Aorta (tissue), 5 donors: Measurements from ENCODE around the gene SETDB1. TPM values are rescaled to one million over a fixed set of nuclear protein-coding genes. Genes with fewer than 3 reads are reported as not detected.
A peak's percentile ranks its signal among the peaks of the same experiment; 100 is the strongest.

Experiments used
- ATAC-seq: fragments of 200-7000 bp; cut with Tn5 transposase; one replicate; pipeline ENCODE4 v1.9.1; 2022; ENCODE audit warnings: moderate library complexity; ENCODE audit not compliant: low FRiP score
- DNase-seq, 2 donors: peaks; one replicate each; pipeline ENCODE4 v3.0.0-alpha.2; 2020
- H3K27ac ChIP-seq, 2 donors: one replicate each; pipeline ENCODE4 v1.5.1; 2013; ENCODE audit warnings: low read length in 2 of 2, mild to moderate bottlenecking in 2 of 2, moderate library complexity in 2 of 2, control low read depth in 1 of 2, inconsistent platforms in 1 of 2, low read depth in 1 of 2
- H3K27me3 ChIP-seq, 2 donors: one replicate each; pipeline ENCODE4 v1.6.1; 2013; ENCODE audit warnings: control low read depth in 1 of 2, low read length in 1 of 2, mild to moderate bottlenecking in 1 of 2, moderate library complexity in 1 of 2; ENCODE audit not compliant: insufficient read depth in 2 of 2, control insufficient read depth in 1 of 2
- H3K36me3 ChIP-seq, 2 donors: one replicate each; pipeline ENCODE4 v1.6.1; 2013; ENCODE audit warnings: control low read depth in 1 of 2, low read length in 1 of 2, mild to moderate bottlenecking in 1 of 2; ENCODE audit not compliant: insufficient read depth in 2 of 2, control insufficient read depth in 1 of 2
- H3K4me1 ChIP-seq, 2 donors: one replicate each; pipeline ENCODE4 v1.6.1; 2013; ENCODE audit warnings: low read length in 2 of 2, control low read depth in 1 of 2, mild to moderate bottlenecking in 1 of 2, moderate library complexity in 1 of 2; ENCODE audit not compliant: insufficient read depth in 2 of 2, control insufficient read depth in 1 of 2
- H3K4me3 ChIP-seq, 2 donors: one replicate each; pipeline ENCODE4 v1.5.1; 2013; ENCODE audit warnings: low read length in 2 of 2, control low read depth in 1 of 2, mild to moderate bottlenecking in 1 of 2
- H3K9me3 ChIP-seq: one replicate; pipeline ENCODE4 v1.6.1; 2013; ENCODE audit warnings: mild to moderate bottlenecking, low read length; ENCODE audit not compliant: control insufficient read depth
- WGBS, 2 donors: extraction: QIAGEN DNeasy Blood & Tissue Kit; methylation state at CpG; one replicate each; pipeline ENCODE4 v1.1.7; 2013; 5-methylcytosine and 5-hydroxymethylcytosine counted together
- intact Hi-C, 2 donors: fragments of 100-400 bp; cut with DNase I; formaldehyde crosslinking; loops; one replicate each; pipeline versions ENCODE4 v1.14.2 to v1.15.0; 2022
- polyA plus RNA-seq, 2 donors: library from polyadenylated mRNA; stranded (reverse); fragments of 200-250 nt; gene quantifications; one replicate each; pipeline ENCODE4 v1.2.3, GENCODE V29; 2013
- total RNA-seq, 2 donors: library from RNA; stranded (reverse); fragmentation: NEBNext Ultra II Directional; extraction: Animal tissue kit (Norgen Biotek cat#: 25700); gene quantifications; one replicate each; pipeline ENCODE4 v1.2.1, GENCODE V29; 2021
- donor health status: healthy with polysubstance abuse.
- donor health status: Bipolar disorder and iron deficiency.
- donor health status: DM: no; HTN: no; CAD: no.
- donor health status: DM: no; HTN: no; CAD: no.
- donor health status: DM: yes; HTN: yes; CAD: no.

SETDB1 gene
- total and polyA plus RNA-seq, 4 donors = 14.9 to 56.2 (median 30.5) TPM

GRCh38 chr1:151012684-151013471 is 86.7 kb downstream of the SETDB1 start:
- no peak overlapping the region for H3K4me3 ChIP-seq
- H3K9me3 ChIP-seq = no peaks in the 10 kb centered on the region
- intact Hi-C loops = no loop called here
- H3K27ac ChIP-seq = no peak overlapping the region
- H3K4me1 ChIP-seq = peaks cover 0 to 2% of the 10 kb centered on the region in 2 donors
- 83 to 84% methylated on average over 14 of the region's 14 CpGs for WGBS, 2 donors
- no peaks in the 10 kb centered on the region for H3K27me3 ChIP-seq
- DNase-seq = no peak
- no peak for ATAC-seq
- no peaks in the 10 kb centered on the region for H3K36me3 ChIP-seq

GRCh38 chr1:151013518-151013917 is 87.4 kb downstream of the SETDB1 start:
- Histone ChIP-seq H3K4me3 (no peak overlapping the region), H3K27me3 (no peaks in the 10 kb centered on the region), H3K27ac (no peak overlapping the region), H3K36me3 (no peaks in the 10 kb centered on the region), H3K9me3 (no peaks in the 10 kb centered on the region), H3K4me1 (peaks cover 0 to 2% of the 10 kb centered on the region in 2 donors)
- ATAC-seq = peak; percentile 27
- DNase-seq = no peak
- 0 to 9% methylated on average over 2 of the region's 2 CpGs for WGBS, 2 donors
- intact Hi-C loops = no loop called here

Other genes starting within 250 kb of the SETDB1 start
- gene GOLPH3L, start 229.2 kb upstream of the SETDB1 start, total RNA-seq = 10 to 100 TPM; 23.9 to 27.6 TPM
- 10 to 100 TPM; 15.8 to 17.0 TPM for gene GOLPH3L, start 229.2 kb upstream of the SETDB1 start, polyA plus RNA-seq
- under 1 TPM; 0.72 to 0.84 TPM for gene HORMAD1, start 205.5 kb upstream of the SETDB1 start, total RNA-seq
- not detected for gene HORMAD1, start 205.5 kb upstream of the SETDB1 start, polyA plus RNA-seq
- gene CTSS, start 160.6 kb upstream of the SETDB1 start, total RNA-seq = 100 to 1,000 TPM in 1 of 2 donors, 10 to 100 TPM in 1; 68.2 to 128 TPM
- gene CTSS, start 160.6 kb upstream of the SETDB1 start, polyA plus RNA-seq = 10 to 100 TPM; 16.8 to 94.4 TPM
- 100 to 1,000 TPM in 1 of 2 donors, 10 to 100 TPM in 1; 50.0 to 107 TPM for gene CTSK, start 118.1 kb upstream of the SETDB1 start, total RNA-seq
- gene CTSK, start 118.1 kb upstream of the SETDB1 start, polyA plus RNA-seq = 100 to 1,000 TPM in 1 of 2 donors, 10 to 100 TPM in 1; 75.0 to 115 TPM
- gene ARNT, start 49.8 kb upstream of the SETDB1 start, total RNA-seq = 10 to 100 TPM; 60.1 to 74.0 TPM
- 10 to 100 TPM; 20.3 to 20.8 TPM for gene ARNT, start 49.8 kb upstream of the SETDB1 start, polyA plus RNA-seq
- gene CTXND2, start 39.2 kb upstream of the SETDB1 start, total RNA-seq = not detected
- gene CTXND2, start 39.2 kb upstream of the SETDB1 start, polyA plus RNA-seq = not detected
- 100 to 1,000 TPM; 140 to 141 TPM for gene CERS2, start 48.5 kb downstream of the SETDB1 start, total RNA-seq
- 100 to 1,000 TPM; 106 to 133 TPM for gene CERS2, start 48.5 kb downstream of the SETDB1 start, polyA plus RNA-seq
- gene ANXA9, start 55.9 kb downstream of the SETDB1 start, total RNA-seq = not detected
- gene ANXA9, start 55.9 kb downstream of the SETDB1 start, polyA plus RNA-seq = under 1 TPM in 1 of 2 donors, not detected in 1; 0.15 TPM
- gene MINDY1, start 80.5 kb downstream of the SETDB1 start, total RNA-seq = 10 to 100 TPM; 20.1 to 26.0 TPM
- gene MINDY1, start 80.5 kb downstream of the SETDB1 start, polyA plus RNA-seq = 10 to 100 TPM in 1 of 2 donors, 1 to 10 TPM in 1; 8.9 to 17.7 TPM
- 10 to 100 TPM; 14.8 TPM for gene PRUNE1, start 82.1 kb downstream of the SETDB1 start, total RNA-seq
- 10 to 100 TPM; 10.5 to 16.8 TPM for gene PRUNE1, start 82.1 kb downstream of the SETDB1 start, polyA plus RNA-seq
- under 1 TPM; 0.29 to 0.54 TPM for gene BNIPL, start 110.2 kb downstream of the SETDB1 start, total RNA-seq
- gene BNIPL, start 110.2 kb downstream of the SETDB1 start, polyA plus RNA-seq = under 1 TPM in 1 of 2 donors, not detected in 1; 0.38 TPM
- gene C1orf56, start 121.4 kb downstream of the SETDB1 start, total RNA-seq = 1 to 10 TPM; 3.0 to 3.8 TPM
- gene C1orf56, start 121.4 kb downstream of the SETDB1 start, polyA plus RNA-seq = 1 to 10 TPM; 1.8 to 2.6 TPM
- gene CDC42SE1, start 133.3 kb downstream of the SETDB1 start, total RNA-seq = 100 to 1,000 TPM; 102 TPM
- gene CDC42SE1, start 133.3 kb downstream of the SETDB1 start, polyA plus RNA-seq = 10 to 100 TPM; 30.1 to 82.4 TPM
- 1 to 10 TPM; 2.4 to 2.5 TPM for gene MLLT11, start 134.0 kb downstream of the SETDB1 start, total RNA-seq
- 1 to 10 TPM; 4.3 to 6.9 TPM for gene MLLT11, start 134.0 kb downstream of the SETDB1 start, polyA plus RNA-seq
- gene GABPB2, start 144.4 kb downstream of the SETDB1 start, total RNA-seq = 10 to 100 TPM; 16.0 to 22.2 TPM
- gene GABPB2, start 144.4 kb downstream of the SETDB1 start, polyA plus RNA-seq = 10 to 100 TPM in 1 of 2 donors, 1 to 10 TPM in 1; 6.9 to 15.0 TPM
- 10 to 100 TPM in 1 of 2 donors, 1 to 10 TPM in 1; 8.1 to 25.2 TPM for gene SEMA6C, start 220.3 kb downstream of the SETDB1 start, total RNA-seq
- gene SEMA6C, start 220.3 kb downstream of the SETDB1 start, polyA plus RNA-seq = 10 to 100 TPM in 1 of 2 donors, 1 to 10 TPM in 1; 2.5 to 28.8 TPM
- 1 to 10 TPM; 4.1 TPM for gene TNFAIP8L2, start 230.3 kb downstream of the SETDB1 start, total RNA-seq
- 1 to 10 TPM; 4.1 to 7.1 TPM for gene TNFAIP8L2, start 230.3 kb downstream of the SETDB1 start, polyA plus RNA-seq
- 1 to 10 TPM; 7.3 to 9.6 TPM for gene LYSMD1, start 239.5 kb downstream of the SETDB1 start, total RNA-seq
- 1 to 10 TPM; 4.4 to 7.5 TPM for gene LYSMD1, start 239.5 kb downstream of the SETDB1 start, polyA plus RNA-seq
- 10 to 100 TPM; 27.3 to 33.8 TPM for gene SCNM1, start 239.8 kb downstream of the SETDB1 start, total RNA-seq
- 10 to 100 TPM; 39.3 to 58.4 TPM for gene SCNM1, start 239.8 kb downstream of the SETDB1 start, polyA plus RNA-seq
- under 1 TPM in 1 of 2 donors, not detected in 1; 0.78 TPM for gene TMOD4, start 249.6 kb downstream of the SETDB1 start, total RNA-seq
- gene TMOD4, start 249.6 kb downstream of the SETDB1 start, polyA plus RNA-seq = under 1 TPM in 1 of 2 donors, not detected in 1; 0.69 TPM